GM19193 (cell line): ENCODE data around the gene COL18A1.

ENCODE experiments used
- POLR2A ChIP-seq: IDR thresholded peaks from 4 replicates; pipeline ENCODE4 v1.6.1; 2011; ENCODE audit not compliant: insufficient read depth, insufficient read length; ENCODE audit errors: extremely low read depth

COL18A1 gene

GRCh38 chr21:45431781-45432572 lies 27.0 kb downstream of the COL18A1 start:
- no peak for TF ChIP-seq POLR2A

GRCh38 chr21:45432575-45433255 lies 27.8 kb downstream of the COL18A1 start:
- no peak for TF ChIP-seq POLR2A

GRCh38 chr21:45433301-45433700 lies 28.3 kb downstream of the COL18A1 start:
- TF ChIP-seq POLR2A = no peak

- TF ChIP-seq POLR2A = no peak
Observed at GRCh38 chr21:45433911-45434644, 29.1 kb downstream of the COL18A1 start.

- TF ChIP-seq POLR2A = no peak
Observed at GRCh38 chr21:45434645-45435217, 29.8 kb downstream of the COL18A1 start.

- TF ChIP-seq POLR2A = no peak
Observed at GRCh38 chr21:45435405-45435981, 30.5 kb downstream of the COL18A1 start.

- no peak for TF ChIP-seq POLR2A
Observed at GRCh38 chr21:45436351-45437065, 31.5 kb downstream of the COL18A1 start.

- TF ChIP-seq POLR2A = no peak
Observed at GRCh38 chr21:45438391-45439145, 33.6 kb downstream of the COL18A1 start.

- no peak for TF ChIP-seq POLR2A
Observed at GRCh38 chr21:45439161-45439872, 34.4 kb downstream of the COL18A1 start.

GRCh38 chr21:45439901-45440461 lies 35.0 kb downstream of the COL18A1 start:
- no peak for TF ChIP-seq POLR2A

GRCh38 chr21:45440736-45441350 lies 35.9 kb downstream of the COL18A1 start:
- TF ChIP-seq POLR2A = no peak
